Hypothalamus (tissue), 51 donors: ENCODE results near the gene CPOX.

ENCODE experiments used
- DNase-seq, 51 donors: peaks; one replicate each; lab custom pipeline; 2025; lab: John Stamatoyannopoulos, UW

CPOX gene

GRCh38 chr3:98545940-98546339, 47.5 kb downstream of the CPOX start:
- DNase-seq = no peak

DNA sequence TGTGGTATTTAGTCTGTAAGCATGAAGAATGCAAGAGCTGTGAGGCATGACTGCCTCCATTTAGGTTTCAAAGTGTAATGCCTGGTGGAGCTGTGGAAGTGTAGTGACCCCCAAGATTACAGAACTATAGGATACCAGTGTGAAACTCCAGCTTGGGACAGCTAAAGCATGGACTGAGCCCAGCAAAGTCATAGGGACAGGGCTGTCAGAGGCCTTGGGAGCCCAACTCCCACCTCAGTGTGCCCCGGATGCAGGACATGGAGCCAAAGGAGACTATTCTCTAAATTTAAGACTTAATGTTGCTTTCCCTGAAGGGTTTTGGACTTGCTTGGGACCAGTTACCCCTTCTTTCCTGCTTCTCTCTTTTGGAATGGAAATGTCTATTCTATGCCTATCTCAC, 50.8 kb downstream of the CPOX start:
- no peak for DNase-seq

GRCh38 chr3:98541695-98542094, 51.7 kb downstream of the CPOX start:
- DNase-seq = no peak

GRCh38 chr3:98540346-98540745, 53.1 kb downstream of the CPOX start:
- no peak for DNase-seq

DNA sequence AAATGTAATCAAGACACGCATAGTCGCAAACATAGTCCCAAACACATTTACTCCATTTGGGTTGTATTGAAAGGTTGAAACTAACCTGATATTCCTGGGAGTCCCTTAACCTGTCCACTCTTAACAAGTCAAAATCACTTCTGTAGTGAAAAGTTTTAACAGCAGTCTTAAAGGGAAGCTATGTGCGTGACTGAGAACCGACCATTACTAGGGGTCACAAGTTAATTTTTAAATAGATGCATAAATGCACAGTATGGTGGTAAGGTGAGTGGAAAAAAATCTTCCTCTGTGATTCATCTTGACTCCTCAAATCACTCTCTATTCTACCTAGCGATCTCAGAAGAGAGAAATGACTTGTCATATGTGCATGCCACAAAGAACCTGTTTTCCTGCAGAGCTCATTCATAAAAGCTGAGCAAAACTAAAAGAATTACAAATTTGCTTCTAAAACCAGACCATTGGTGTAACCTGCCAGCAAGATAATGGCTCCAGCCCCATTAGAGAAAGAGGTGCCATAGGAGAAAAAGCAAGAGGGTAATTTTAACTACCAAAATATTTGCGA, 56.9 kb downstream of the CPOX start:
- no peak for DNase-seq

GRCh38 chr3:98534734-98535133, 58.7 kb downstream of the CPOX start:
- no peak for DNase-seq

DNA sequence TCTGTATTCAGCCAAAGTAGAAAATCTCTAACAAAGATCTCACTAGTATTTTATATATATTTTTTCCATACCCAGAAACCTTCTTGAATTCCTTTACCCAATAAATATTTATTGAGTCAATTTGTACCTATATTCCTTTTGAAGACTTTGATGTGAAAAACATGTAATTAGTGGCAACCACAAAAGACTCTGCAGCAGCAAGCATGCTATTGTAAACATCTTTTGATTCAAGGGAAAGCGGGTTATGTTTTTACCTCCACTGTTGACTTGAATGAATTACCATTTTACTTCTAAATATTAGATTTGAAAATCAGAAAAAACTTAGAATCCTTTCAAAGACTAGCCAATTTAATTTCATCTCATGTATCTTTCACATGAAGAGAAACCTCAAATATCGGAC, 59.2 kb downstream of the CPOX start:
- DNase-seq = no peak

- DNase-seq = no peak
These were observed 60.5 kb downstream of the CPOX start for GRCh38 chr3:98532709-98533571.

DNA sequence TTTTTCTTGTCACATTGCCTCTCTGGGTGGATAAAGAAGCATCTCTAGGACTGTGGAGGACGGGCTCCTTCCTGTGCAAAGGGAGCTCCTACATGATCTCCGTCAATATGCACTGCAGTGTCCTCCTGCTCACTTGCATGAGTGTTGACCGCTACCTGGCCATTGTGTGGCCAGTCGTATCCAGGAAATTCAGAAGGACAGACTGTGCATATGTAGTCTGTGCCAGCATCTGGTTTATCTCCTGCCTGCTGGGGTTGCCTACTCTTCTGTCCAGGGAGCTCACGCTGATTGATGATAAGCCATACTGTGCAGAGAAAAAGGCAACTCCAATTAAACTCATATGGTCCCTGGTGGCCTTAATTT, 61.2 kb downstream of the CPOX start:
- DNase-seq = no peak

DNA sequence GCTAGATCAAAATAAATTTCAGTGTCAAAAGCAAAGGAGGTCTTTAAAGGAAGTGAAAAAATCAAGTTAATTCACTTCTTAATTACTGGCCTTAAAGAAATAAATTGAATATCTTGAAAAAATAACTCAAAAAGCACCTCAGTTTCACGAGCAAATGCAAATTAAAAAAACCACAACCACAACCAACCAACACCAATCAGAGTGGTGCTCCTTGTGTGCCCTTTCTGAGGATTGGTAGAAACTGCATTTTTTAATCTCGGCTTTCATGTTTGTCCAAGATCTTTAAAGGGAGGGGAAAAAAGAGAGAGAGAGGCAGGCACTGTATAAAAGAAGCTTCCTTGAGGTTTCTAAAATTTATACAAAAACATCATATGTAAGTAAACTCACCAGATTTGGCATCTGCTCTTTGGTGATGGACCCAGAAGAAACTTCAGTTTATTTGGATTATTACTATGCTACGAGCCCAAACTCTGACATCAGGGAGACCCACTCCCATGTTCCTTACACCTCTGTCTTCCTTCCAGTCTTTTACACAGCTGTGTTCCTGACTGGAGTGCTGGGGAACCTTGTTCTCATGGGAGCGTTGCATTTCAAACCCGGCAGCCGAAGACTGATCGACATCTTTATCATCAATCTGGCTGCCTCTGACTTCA, 61.7 kb downstream of the CPOX start, which contains the start of gene GPR15:
Gene GPR15 (plus strand): TSS at position 357 of the 653 bp plus-strand sequence. CDS start 56 bp downstream, at position 413.
- no peak for DNase-seq

DNA sequence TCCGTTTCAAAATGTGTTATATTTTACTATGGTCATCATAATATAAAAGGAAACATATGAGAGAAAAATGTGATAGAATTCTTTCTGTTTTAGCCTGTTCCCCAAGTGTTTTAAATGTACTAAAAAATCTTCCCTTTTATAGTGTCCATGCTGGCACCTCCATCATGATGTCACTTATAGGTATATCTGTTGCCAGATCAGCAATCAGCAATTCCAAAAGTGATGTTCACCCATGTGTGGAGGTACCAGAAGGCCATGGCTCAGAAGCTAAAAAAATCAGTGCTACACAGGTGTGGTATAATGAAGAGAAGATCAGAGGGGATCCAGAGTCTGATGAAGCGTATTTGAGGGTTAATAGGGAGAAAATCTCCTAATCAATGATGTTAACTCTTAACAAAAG, 62.7 kb downstream of the CPOX start:
- DNase-seq = no peak

DNA sequence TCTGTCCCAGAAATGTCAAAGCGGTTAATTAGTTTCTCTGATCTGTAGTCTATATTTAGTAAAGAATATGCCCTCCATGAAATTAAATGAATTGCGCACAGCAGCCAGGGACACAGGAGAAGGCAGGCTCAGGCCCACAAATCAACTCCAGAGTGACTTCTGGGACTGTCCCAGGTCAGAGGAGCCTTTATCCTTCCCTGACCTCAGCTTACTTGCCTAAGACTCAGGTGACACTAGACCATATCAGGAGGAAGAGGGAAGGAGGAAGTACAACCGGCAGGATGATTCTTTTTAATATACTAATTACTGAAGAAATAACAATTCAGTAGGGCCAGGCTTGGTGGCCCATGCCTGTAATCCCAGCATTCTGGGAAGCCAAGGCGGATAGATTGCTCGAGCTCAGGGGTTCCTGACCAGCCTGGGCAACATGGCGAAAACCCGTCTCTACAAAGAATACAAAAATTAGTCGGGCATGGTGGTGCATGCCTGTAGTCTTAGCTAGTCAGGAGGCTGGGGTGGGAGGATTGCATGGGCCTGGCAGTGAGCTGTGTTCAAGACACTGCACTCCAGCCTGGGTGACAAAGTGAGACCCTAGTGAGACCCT, 63.5 kb downstream of the CPOX start:
- no peak for DNase-seq
